ENCODE measurements around the gene HAPLN2.

DNA sequence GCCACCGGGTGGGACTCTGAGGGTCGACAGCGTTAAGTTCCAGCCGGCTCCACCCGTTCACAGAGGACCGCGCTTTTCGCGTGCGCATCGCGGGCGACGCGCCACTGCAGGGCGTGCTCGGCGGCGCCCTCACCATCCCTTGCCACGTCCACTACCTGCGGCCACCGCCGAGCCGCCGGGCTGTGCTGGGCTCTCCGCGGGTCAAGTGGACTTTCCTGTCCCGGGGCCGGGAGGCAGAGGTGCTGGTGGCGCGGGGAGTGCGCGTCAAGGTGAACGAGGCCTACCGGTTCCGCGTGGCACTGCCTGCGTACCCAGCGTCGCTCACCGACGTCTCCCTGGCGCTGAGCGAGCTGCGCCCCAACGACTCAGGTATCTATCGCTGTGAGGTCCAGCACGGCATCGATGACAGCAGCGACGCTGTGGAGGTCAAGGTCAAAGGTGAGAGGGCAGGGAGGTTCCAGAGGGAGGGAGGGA, 27.6 kb downstream of the HAPLN2 start:
- TF ChIP-seq, protein P1, sequence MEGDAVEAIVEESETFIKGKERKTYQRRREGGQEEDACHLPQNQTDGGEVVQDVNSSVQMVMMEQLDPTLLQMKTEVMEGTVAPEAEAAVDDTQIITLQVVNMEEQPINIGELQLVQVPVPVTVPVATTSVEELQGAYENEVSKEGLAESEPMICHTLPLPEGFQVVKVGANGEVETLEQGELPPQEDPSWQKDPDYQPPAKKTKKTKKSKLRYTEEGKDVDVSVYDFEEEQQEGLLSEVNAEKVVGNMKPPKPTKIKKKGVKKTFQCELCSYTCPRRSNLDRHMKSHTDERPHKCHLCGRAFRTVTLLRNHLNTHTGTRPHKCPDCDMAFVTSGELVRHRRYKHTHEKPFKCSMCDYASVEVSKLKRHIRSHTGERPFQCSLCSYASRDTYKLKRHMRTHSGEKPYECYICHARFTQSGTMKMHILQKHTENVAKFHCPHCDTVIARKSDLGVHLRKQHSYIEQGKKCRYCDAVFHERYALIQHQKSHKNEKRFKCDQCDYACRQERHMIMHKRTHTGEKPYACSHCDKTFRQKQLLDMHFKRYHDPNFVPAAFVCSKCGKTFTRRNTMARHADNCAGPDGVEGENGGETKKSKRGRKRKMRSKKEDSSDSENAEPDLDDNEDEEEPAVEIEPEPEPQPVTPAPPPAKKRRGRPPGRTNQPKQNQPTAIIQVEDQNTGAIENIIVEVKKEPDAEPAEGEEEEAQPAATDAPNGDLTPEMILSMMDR (IDR thresholded peaks at IDR 0.05): no peak
- no peak for TF ChIP-seq POLR2A (IDR thresholded peaks at IDR 0.05)

Measured in adrenal gland (tissue), 5 donors.